Right forelimb (tissue), 1 donor: ENCODE measurements around the gene PCK2.
"Not testable (repeated sequence)": the region's sequence is repeated elsewhere in the genome, so short reads cannot be mapped to it uniquely, and the experiment has no call there.

Source experiments
- DNase-seq: peaks from one replicate; pipeline ENCODE4 v3.0.0-alpha.2; 2018

The PCK2 gene

GRCh38 chr14:24098229-24098926 is 4.3 kb downstream of the PCK2 start:
- no peak for DNase-seq

DNA sequence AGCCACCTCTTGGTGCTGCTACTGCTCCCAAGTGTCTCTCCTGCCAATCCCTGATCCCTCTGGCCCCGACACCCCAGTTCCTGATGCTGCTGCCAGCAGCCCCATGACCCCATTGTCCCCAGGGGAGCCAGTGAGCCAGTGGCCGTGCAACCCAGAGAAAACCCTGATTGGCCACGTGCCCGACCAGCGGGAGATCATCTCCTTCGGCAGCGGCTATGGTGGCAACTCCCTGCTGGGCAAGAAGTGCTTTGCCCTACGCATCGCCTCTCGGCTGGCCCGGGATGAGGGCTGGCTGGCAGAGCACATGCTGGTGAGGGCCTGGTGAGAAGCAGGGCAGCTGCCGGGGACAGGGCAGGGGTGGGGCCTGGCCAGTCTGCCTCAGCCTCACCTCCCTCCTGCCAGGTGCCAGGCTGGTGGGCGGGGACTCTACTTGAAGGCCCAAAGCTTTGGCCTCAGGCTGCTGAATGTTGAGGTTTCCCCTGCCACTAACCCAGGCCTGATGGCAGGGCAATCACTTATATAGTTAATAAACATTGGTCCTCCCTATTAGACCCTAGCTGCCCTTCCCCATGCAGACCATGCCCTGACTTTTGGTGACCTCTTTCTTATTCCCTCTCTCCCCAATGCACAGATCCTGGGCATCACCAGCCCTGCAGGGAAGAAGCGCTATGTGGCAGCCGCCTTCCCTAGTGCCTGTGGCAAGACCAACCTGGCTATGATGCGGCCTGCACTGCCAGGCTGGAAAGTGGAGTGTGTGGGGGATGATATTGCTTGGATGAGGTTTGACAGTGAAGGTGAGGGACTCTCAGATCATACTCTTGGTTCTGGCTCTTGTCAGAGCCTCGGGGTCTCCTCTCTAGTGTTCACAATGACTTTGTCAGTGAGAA is 5.1 kb downstream of the PCK2 start:
- no peak for DNase-seq

- DNase-seq = no peak
Measured at GRCh38 chr14:24100197-24100981, 6.3 kb downstream of the PCK2 start.

- DNase-seq = no peak
Measured at GRCh38 chr14:24100982-24101494, 6.9 kb downstream of the PCK2 start.

DNA sequence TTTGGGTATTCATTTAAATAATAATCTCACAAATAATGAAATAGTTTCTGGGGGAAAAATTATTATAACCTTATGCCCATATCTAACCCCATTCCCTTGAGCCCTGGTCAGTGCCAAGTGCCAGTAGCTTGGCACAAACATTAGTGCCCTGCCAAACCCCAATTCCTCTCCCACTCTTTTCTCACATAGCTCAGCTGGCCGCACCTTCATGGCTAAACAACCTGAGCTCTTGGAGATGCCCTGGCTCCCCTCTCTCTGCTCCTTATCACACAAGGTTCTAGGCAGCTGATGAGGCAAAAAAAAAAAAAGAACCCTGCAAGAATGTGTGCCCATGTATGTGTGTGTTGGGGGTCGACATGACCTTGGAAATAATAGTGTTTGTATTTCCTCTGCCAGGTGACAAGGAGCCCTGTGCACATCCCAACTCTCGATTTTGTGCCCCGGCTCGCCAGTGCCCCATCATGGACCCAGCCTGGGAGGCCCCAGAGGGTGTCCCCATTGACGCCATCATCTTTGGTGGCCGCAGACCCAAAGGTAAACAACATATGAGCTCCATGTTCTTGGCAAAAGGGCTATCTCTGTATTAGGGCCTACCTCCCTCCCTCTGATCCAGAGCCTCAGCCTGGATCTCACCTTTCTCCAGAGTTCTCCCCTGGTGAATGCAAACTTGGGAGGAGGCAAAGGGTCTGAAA is 8.4 kb downstream of the PCK2 start:
- DNase-seq = no peak

- no peak for DNase-seq
Measured at GRCh38 chr14:24103451-24103850, 9.3 kb downstream of the PCK2 start.

DNA sequence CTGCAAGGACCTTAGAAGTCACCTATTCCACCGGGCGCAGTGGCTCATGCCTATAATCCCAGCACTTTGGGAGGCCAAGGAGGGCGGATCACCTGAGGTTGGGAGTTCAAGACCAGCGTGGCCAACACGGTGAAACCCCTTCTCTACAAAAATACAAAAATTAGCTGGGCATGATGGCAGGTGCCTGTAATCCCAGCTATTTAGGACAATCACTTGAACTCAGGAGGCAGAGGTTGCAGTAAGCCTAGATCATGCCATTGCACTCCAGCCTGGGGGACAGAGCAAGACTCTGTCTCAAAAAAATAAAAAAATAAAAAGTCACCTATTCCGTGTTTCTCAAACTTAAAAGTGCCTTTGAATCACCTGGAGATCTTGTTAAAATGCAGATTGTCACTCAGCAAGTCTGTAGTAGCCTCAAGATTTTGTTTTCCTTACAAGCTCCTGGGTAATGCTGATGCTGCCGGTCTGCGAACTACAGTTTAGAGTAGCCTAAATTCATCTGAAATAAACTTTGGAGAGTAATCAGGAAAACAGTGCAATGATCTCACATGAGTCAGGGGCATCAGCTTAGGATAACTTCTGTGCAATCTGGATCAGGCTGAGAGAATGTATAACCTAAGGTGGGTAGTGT is 11.6 kb downstream of the PCK2 start:
- not testable (repeated sequence) for DNase-seq

GRCh38 chr14:24106672-24107271 is 12.7 kb downstream of the PCK2 start:
- no peak for DNase-seq

GRCh38 chr14:24108336-24108874 is 14.3 kb downstream of the PCK2 start:
- DNase-seq = no peak

DNA sequence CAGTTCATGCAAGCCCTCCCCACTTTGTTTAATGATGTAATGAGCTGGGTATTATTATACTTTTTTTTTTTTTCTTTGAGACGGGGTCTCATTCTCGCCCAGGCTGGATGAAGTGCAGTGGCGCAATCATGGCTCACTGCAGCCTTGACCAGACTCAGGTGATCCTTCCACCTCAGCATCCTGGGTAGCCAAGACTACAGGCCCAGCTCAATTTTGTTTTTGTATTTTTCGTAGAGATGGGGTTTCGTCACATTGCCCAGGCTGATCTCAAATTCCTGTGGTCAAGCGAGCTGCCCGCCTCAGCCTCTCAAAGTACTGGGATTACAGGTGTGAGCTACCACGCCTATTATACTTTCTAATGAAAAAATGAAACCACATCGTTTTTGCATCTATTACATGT is 15.9 kb downstream of the PCK2 start:
- DNase-seq = no peak

GRCh38 chr14:24110523-24110922 is 16.4 kb downstream of the PCK2 start:
- no peak for DNase-seq

DNA sequence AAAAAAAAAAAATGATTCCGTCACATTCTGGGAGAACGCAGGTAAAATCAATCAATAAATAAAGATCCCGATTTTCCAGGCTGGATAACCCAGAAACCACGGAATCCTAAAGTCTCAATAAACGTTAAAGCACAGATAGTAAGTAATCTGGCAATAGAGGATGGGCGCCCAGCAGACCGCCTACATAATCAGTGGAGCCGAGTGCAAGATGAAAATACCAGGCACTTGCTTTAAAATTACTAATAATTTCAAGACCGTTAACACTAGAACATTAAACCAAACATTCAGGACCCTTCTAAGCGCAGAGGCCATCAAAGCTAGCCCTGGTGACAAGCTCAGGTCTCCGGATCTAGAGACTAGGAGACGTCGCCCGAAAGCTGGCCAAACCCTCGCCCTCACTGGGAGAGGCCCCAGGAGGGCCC is 19.3 kb downstream of the PCK2 start:
- DNase-seq = no peak

GRCh38 chr14:24113801-24114531 is 19.9 kb downstream of the PCK2 start:
- DNase-seq = peak; percentile 86

DNA sequence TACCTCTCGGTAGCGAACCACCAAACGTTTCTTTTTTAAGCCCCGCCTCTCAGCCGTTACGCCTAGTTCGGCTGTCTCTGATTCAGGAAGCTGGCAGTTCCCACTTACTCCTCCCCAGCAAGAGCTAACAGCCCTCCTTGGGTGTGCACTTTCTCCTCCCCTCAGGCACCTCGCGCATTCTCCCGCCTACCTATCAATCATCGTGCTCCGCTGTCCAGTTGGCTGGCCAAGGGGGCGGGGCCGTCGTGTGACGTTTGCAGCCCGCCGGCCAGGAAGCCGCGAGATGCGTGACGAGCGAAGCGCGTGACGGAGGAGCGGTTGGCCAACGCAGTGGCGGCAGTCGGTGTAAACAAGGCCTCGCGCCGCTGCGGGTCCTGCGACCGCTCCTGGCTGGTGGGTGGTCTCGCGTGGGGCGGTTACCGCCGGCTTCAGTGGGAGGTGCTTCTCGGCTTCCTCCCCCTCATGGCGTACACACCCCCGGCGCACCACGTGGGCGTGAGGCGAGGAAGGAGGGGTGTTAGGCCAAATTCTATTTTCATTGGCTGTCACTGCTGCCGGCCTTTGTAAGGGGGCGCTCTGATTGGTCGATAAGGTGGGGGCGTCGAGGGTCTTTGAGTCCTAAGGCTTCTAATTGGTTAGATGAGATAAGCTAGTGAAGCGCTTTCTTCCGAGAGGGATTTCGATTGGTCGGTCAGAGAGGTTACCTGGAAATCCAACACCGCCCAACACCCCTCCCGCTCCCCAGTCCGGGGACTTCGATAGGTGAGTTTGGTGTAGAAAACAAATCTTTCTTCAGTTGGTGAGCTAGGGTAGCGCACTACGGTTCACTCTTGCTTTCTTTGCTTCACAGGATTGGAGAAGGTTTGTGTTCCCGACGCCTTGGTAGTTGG is 20.7 kb downstream of the PCK2 start, which contains the start of the genes DCAF11 and NRL:
DCAF11 (plus strand) TSS at position 246 of the 890 bp plus-strand sequence. CDS start 818 bp downstream, outside the sequence.
NRL (minus strand) TSS at position 418 of the 890 bp plus-strand sequence. CDS start 32,101 bp downstream, outside the sequence.
- DNase-seq = peak; percentile 99

DNA sequence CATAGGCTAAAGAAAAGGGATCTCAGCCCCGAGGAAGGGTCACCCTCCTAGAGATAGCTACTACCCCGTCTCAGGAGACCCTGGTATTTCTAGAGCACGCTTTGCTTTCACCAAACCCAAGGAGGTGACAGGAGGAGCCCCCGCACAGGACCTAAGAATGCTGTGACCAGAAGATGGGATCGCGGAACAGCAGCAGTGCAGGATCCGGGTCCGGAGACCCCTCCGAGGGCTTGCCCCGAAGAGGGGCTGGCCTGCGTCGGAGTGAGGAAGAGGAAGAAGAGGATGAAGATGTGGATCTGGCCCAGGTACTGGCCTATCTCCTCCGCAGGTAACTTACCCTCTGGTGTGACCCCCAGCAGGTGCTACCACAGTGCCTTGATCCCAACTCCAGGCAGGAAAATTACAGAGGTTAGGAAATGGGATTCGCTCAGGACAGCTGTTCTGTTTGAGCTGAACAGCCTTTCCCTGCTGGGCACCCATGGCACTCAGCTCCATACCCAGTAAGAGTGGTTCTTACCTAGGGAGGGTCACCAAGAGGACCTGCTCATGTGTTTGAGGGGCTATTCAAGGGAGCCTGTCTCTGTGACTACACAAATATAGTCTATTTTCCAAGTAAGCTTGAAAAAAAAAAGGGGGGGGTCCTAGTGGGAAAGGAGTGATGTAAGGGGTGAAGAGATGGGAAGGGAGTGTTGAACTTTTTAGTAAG is 21.5 kb downstream of the PCK2 start:
- no peak for DNase-seq

DNA sequence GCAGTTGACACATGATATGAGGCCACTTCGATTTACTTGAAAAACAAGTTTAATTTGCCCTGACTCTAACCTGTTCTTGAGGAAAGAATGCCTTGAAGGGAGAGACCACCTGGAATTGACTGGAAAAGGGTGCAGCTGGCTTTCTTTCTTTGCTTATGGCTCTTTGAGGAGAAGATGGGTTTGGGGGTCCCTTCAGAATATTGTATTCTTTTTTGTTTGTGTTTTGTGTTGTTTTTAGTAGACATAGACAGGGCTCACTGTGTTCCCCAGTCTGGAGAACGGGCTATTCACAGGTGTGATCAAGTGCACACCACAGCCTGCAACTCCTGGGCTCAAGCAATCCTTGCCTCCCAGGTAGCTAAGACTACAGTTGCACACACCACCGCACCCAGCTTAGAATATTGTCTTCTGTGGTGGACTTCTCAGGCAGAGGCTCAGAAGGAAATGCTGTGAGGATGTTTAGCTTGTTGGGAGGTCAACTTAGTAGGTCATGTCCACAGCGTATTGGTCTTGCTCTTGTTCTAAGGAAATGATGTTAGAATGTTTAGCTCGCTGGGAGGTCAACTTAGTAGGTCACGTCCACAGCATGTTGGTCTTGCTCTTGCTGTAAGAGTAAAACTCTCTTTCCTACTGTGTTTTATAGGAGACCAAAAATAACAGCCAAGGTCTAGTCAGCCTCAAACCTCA is 22.2 kb downstream of the PCK2 start:
- no peak for DNase-seq

GRCh38 chr14:24117179-24117578 is 23.1 kb downstream of the PCK2 start:
- no peak for DNase-seq

DNA sequence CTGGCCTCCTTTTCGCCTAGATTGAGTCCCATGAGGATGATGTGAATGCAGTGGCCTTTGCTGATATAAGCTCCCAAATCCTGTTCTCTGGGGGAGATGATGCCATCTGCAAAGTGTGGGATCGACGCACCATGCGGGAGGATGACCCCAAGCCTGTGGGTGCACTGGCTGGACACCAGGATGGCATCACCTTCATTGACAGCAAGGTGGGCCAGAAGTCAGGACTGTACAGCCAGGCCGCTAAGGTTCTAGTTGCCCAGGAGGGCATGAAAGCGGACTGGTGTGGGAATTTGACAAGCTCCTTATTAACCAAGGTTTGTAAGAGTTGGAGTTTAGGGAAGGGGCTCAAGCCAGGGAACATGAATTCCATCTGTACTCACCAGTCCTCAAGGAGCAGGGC is 25.6 kb downstream of the PCK2 start:
- no peak for DNase-seq
